OCI-M2 (cell line): ENCODE results near the gene PRR5.
"Not testable (repeated sequence)": the region's sequence is repeated elsewhere in the genome, so short reads cannot be mapped to it uniquely, and the experiment has no call there.

Experiments
- DNase-seq: peaks from one replicate; lab custom pipeline; 2025; ENCODE audit not compliant: unreplicated experiment; lab: John Stamatoyannopoulos, UW

PRR5 gene

GRCh38 chr22:44732661-44733060 is 30.7 kb downstream of the PRR5 start:
- no peak for DNase-seq

GRCh38 chr22:44733426-44734106 is 31.6 kb downstream of the PRR5 start:
- DNase-seq: no peak

- DNase-seq: no peak
Observed at GRCh38 chr22:44734278-44734677, 32.3 kb downstream of the PRR5 start.

GRCh38 chr22:44734801-44735517 is 33.0 kb downstream of the PRR5 start:
- no peak for DNase-seq

- DNase-seq: no peak
Observed at GRCh38 chr22:44735518-44736428, 33.8 kb downstream of the PRR5 start.

GRCh38 chr22:44736581-44737405 is 34.8 kb downstream of the PRR5 start:
- no peak for DNase-seq

- no peak for DNase-seq
Observed at GRCh38 chr22:44737406-44738346, 35.7 kb downstream of the PRR5 start.

GRCh38 chr22:44738347-44738715 is 36.3 kb downstream of the PRR5 start:
- no peak for DNase-seq

GRCh38 chr22:44739024-44739423 is 37.0 kb downstream of the PRR5 start:
- no peak for DNase-seq

GRCh38 chr22:44739666-44740065 is 37.7 kb downstream of the PRR5 start:
- DNase-seq: not testable (repeated sequence)

- no peak for DNase-seq
Observed at GRCh38 chr22:44740307-44740706, 38.3 kb downstream of the PRR5 start.

- DNase-seq: no peak
Observed at GRCh38 chr22:44741929-44742328, 39.9 kb downstream of the PRR5 start.

- DNase-seq: no peak
Observed at GRCh38 chr22:44743247-44743646, 41.2 kb downstream of the PRR5 start.

GRCh38 chr22:44743804-44744211 is 41.8 kb downstream of the PRR5 start:
- no peak for DNase-seq

- DNase-seq: no peak
Observed at GRCh38 chr22:44745853-44746789, 44.1 kb downstream of the PRR5 start.

GRCh38 chr22:44747784-44748127 is 45.8 kb downstream of the PRR5 start:
- DNase-seq: not testable (repeated sequence)

- no peak for DNase-seq
Observed at GRCh38 chr22:44748524-44748923, 46.5 kb downstream of the PRR5 start.

- no peak for DNase-seq
Observed at GRCh38 chr22:44750481-44750880, 48.5 kb downstream of the PRR5 start.
